ENCODE data around the gene SCAMP2.

DNA sequence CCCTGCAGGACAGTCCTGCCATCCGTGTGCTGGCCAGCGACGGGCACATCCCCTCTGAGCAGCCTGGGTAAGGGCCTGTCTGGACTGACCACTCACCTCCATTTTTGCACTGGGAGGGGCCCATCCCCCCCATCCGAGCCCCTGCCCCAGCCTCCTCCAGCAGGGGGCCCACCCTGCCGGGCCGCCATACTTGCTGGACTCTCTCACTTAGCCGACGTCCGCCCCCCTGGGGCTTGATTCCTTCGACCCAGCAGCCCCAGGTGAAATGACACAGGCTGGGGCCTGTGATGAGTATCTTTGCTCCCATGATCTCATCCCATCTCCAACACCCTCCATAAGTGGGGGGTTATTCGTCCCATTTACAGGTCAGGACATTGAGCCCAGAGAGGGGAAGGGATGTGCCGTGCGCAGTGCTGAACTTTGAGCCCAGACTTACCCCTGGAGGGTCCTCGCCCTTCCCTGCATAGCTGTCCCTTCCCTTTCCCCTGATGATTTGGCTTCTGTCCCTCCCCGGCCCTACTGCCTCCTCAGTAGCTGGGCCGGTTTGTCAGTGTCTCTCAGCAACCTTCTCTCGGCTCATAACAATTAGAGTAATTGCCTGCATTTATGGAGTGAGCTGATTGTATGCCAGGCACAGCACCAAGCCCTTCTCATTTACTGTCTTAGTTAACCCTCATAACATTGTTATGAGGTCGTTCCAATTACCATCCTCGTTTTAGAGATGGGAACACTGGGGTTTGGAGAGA is 56.4 kb downstream of the SCAMP2 start:
- TF ChIP-seq, protein P1, sequence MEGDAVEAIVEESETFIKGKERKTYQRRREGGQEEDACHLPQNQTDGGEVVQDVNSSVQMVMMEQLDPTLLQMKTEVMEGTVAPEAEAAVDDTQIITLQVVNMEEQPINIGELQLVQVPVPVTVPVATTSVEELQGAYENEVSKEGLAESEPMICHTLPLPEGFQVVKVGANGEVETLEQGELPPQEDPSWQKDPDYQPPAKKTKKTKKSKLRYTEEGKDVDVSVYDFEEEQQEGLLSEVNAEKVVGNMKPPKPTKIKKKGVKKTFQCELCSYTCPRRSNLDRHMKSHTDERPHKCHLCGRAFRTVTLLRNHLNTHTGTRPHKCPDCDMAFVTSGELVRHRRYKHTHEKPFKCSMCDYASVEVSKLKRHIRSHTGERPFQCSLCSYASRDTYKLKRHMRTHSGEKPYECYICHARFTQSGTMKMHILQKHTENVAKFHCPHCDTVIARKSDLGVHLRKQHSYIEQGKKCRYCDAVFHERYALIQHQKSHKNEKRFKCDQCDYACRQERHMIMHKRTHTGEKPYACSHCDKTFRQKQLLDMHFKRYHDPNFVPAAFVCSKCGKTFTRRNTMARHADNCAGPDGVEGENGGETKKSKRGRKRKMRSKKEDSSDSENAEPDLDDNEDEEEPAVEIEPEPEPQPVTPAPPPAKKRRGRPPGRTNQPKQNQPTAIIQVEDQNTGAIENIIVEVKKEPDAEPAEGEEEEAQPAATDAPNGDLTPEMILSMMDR (IDR thresholded peaks at IDR 0.05 in 4 of 5, conservative IDR thresholded peaks at IDR 0.05 in 1 of 5): no peak
- TF ChIP-seq POLR2A (IDR thresholded peaks at IDR 0.05): no peak

All from gastrocnemius medialis (tissue), 4 donors.